HCT116 (cell line): ENCODE measurements around the gene SMARCA2. TPM values are rescaled to one million over a fixed set of nuclear protein-coding genes. Genes with fewer than 3 reads are reported as not detected.

Experiments
- ATAC-seq: fragments of 200-7000 bp; cut with Tn5 transposase; 2 replicates; pipeline ENCODE4 v1.9.1; 2020; ENCODE audit warnings: mild to moderate bottlenecking, moderate library complexity
- BruUV-seq: library from RNA; stranded (reverse); fragments of 400-500 nt; replicated peaks from 2 replicates; lab custom pipeline; 2021; lab: Mats Ljungman, UMichigan
- CTCF ChIA-PET: fragments of 300-600 bp; sonication (Branson Sonifier 250); formaldehyde crosslinking; loops from one replicate; lab custom pipeline; 2021; ENCODE audit warnings: antibody characterized with exemption; lab: Charles Lee
- POLR2A ChIA-PET: fragments of 300-600, 350-600 bp; sonication (Branson Sonifier 250); formaldehyde crosslinking; loops from one replicate; lab custom pipeline; 2021; ENCODE audit warnings: antibody characterized with exemption; lab: Charles Lee
- RAD21 ChIA-PET, 2 experiments: fragments of 300-600 bp; sonication (Branson Sonifier 250); formaldehyde crosslinking; loops; one replicate each; lab custom pipeline; 2023; ENCODE audit warnings: low total read pairs in 2 of 2; ENCODE audit not compliant: uncharacterized antibody in 2 of 2, unreplicated experiment in 2 of 2, low non-redundant PET in 1 of 2; lab: Charles Lee
- DNase-seq: peaks from one replicate; pipeline ENCODE4 v3.0.0-alpha.2; 2010; ENCODE audit warnings: low read depth, low spot score
- H2AFZ ChIP-seq: fragments of 200-600 bp; shearing (Covaris generic), sonication (generic); 2 replicates; pipeline ENCODE4 v1.6.1; 2017; ENCODE audit warnings: low read depth, mixed run types, mixed read lengths, antibody characterized with exemption, low read length; ENCODE audit not compliant: poor library complexity, severe bottlenecking
- H3K27ac ChIP-seq: 2 replicates; pipeline ENCODE4 v1.5.1; 2012; ENCODE audit warnings: low read depth, low read length
- H3K27me3 ChIP-seq: fragments of 200-600 bp; sonication (generic); 2 replicates; pipeline ENCODE4 v1.6.1; 2016; ENCODE audit warnings: mixed run types, low read length, mixed read lengths; ENCODE audit not compliant: insufficient read depth
- H3K36me3 ChIP-seq, 2 experiments: fragments of 200-500 bp in 1 of 2; fragments of 200-600 bp in 1 of 2; sonication (Bioruptor generic) in 1 of 2; sonication (generic) in 1 of 2; 2 replicates each; pipeline versions ENCODE4 v1.5.1 to v1.6.1; 2014 to 2016; ENCODE audit warnings: low read length in 2 of 2, inconsistent platforms in 1 of 2, mixed read lengths in 1 of 2, mixed run types in 1 of 2; ENCODE audit not compliant: insufficient read depth in 2 of 2, control insufficient read depth in 1 of 2
- H3K4me1 ChIP-seq, 2 experiments: fragments of 200-600 bp in 1 of 2; sonication (generic) in 1 of 2; 2 replicates each; pipeline versions ENCODE4 v1.5.1 to v1.6.1; 2012 to 2017; ENCODE audit warnings: low read length in 2 of 2, inconsistent platforms in 1 of 2, mild to moderate bottlenecking in 1 of 2, mixed read lengths in 1 of 2, mixed run types in 1 of 2, moderate library complexity in 1 of 2; ENCODE audit not compliant: insufficient read depth in 2 of 2, control insufficient read depth in 1 of 2
- H3K4me2 ChIP-seq: fragments of 200-600 bp; sonication (generic); 2 replicates; pipeline ENCODE4 v1.6.1; 2017; ENCODE audit warnings: mixed run types, low read length, mixed read lengths
- H3K4me3 ChIP-seq, 2 experiments: fragments of 200-600 bp in 1 of 2; sonication (generic) in 1 of 2; replicated peaks in 1 of 2; 2 replicates each; pipeline ENCODE4 v1.5.1; 2011 to 2016; ENCODE audit warnings: low read length in 2 of 2, control low read depth in 1 of 2, low read depth in 1 of 2, mild to moderate bottlenecking in 1 of 2, mixed read lengths in 1 of 2, mixed run types in 1 of 2
- H3K79me2 ChIP-seq: fragments of 200-600 bp; sonication (generic); 2 replicates; pipeline ENCODE4 v1.6.1; 2017; ENCODE audit warnings: mild to moderate bottlenecking, mixed run types, low read length, moderate library complexity, mixed read lengths; ENCODE audit not compliant: insufficient read depth
- H3K9ac ChIP-seq: fragments of 200-600 bp; sonication (generic); 2 replicates; pipeline ENCODE4 v1.6.1; 2016; ENCODE audit warnings: low read length, mixed read lengths
- H3K9me2 ChIP-seq: fragments of 200-600 bp; sonication (generic), shearing (Covaris generic); 2 replicates; pipeline ENCODE4 v1.6.1; 2017; ENCODE audit warnings: mixed run types, mild to moderate bottlenecking, moderate library complexity; ENCODE audit not compliant: insufficient read depth
- H3K9me3 ChIP-seq, 2 experiments: fragments of 200-500 bp in 1 of 2; fragments of 200-600 bp in 1 of 2; sonication (Bioruptor generic) in 1 of 2; sonication (generic) in 1 of 2; 2 replicates each; pipeline ENCODE4 v1.6.1; 2014 to 2017; ENCODE audit warnings: low read length in 2 of 2, mixed read lengths in 2 of 2, inconsistent platforms in 1 of 2, low read depth in 1 of 2, mild to moderate bottlenecking in 1 of 2, mixed run types in 1 of 2, moderate library complexity in 1 of 2; ENCODE audit not compliant: control insufficient read depth in 1 of 2, insufficient read depth in 1 of 2
- H4K20me1 ChIP-seq: fragments of 200-600 bp; sonication (generic), shearing (Covaris generic); 2 replicates; pipeline ENCODE4 v1.6.1; 2017; ENCODE audit warnings: mixed run types, mild to moderate bottlenecking, moderate library complexity; ENCODE audit not compliant: insufficient read depth
- JUND ChIP-seq: IDR thresholded peaks from 2 replicates; pipeline ENCODE4 v1.6.1; 2012
- SIN3A ChIP-seq: IDR thresholded peaks from 2 replicates; pipeline ENCODE4 v1.6.1; 2012; ENCODE audit warnings: low read depth
- SP1 ChIP-seq: IDR thresholded peaks from 2 replicates; pipeline ENCODE4 v1.6.1; 2012; ENCODE audit warnings: low read depth
- intact Hi-C: fragments of 100-400 bp; cut with micrococcal nuclease; formaldehyde crosslinking; loops from 2 replicates; pipeline ENCODE4 v1.10.0; 2022
- total RNA-seq: library from RNA; stranded (reverse); gene quantifications from one replicate; pipeline ENCODE4 v1.2.1, GENCODE V29; 2021; ENCODE audit not compliant: unreplicated experiment
- TF ChIP-seq, protein P1 (sequence below): IDR thresholded peaks from 2 replicates; pipeline ENCODE4 v1.6.1; 2012

SMARCA2 gene
- total RNA-seq, 1 experiment from 2014 or later: 14.7 TPM

DNA sequence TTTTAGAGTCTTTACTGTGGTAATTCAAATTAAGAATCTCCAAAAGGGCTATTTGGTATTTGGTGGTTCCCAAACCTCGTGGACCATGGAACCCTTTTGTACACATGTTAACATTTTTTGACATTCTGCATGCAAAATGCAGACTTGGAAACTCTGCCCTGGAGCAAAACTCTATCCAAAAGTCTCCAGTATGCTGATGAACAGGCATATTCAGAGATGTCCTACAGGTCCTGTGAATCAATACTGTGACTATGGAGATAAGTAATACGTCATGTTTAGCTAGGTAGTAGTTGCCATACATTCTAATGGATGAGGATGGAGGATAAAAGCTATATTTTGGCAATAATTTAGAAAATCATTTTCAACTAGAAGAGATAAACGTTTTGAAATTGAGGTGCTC, 218.1 kb downstream of the SMARCA2 start:
- no peaks in the 10 kb centered on the region for H4K20me1 ChIP-seq
- H3K36me3 ChIP-seq: no peaks in the 10 kb centered on the region
- intact Hi-C loops: no loop called here
- ATAC-seq: no peak
- ChIA-PET POLR2A (no interaction called here), RAD21 (no interaction called here), CTCF (no interaction called here)
- H3K9me3 ChIP-seq: no peaks in the 10 kb centered on the region
- H3K27ac ChIP-seq: no peak overlapping the region
- no peaks in the 10 kb centered on the region for H3K27me3 ChIP-seq
- no peak for TF ChIP-seq JUND
- TF ChIP-seq, protein P1, sequence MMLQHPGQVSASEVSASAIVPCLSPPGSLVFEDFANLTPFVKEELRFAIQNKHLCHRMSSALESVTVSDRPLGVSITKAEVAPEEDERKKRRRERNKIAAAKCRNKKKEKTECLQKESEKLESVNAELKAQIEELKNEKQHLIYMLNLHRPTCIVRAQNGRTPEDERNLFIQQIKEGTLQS: no peak
- H3K4me2 ChIP-seq: no peak overlapping the region
- H3K9me2 ChIP-seq: no peaks in the 10 kb centered on the region
- no peak overlapping the region for H3K9ac ChIP-seq
- no peaks in the 10 kb centered on the region for H3K79me2 ChIP-seq
- DNase-seq: no peak
- H3K4me3 ChIP-seq: no peak overlapping the region
- no peaks in the 10 kb centered on the region for H3K4me1 ChIP-seq
- no peak overlapping the region for H2AFZ ChIP-seq
- BruUV-seq: no TSS peak

DNA sequence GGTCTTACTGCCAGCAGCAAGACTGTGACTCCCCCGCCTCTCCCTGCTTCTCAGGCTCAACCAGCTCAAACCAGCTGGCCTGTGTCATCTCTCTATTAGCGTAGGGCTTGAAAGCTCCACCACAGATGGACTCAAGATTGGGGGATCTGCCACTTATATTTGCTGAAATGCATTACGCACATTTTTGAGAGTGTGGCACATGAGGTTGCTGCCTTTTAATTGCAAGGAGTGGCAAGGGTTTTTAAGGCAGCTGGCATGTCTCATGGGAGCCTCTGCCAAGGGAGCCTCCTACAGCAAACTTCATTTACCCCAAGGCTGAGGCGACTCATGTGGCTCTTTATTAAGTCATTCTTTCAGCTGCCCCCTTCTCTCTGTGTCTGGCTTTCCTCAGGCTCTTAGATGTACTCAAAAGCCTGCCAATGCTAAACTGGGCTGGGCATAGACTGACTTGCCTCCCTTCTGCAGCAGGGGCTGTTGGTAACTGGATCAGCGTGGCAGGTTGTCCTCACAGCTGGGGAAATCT, 219.3 kb downstream of the SMARCA2 start:
- RAD21 ChIA-PET: no interaction called here

More for the DNA sequence above, 219.3 kb downstream of the SMARCA2 start:
- no peaks in the 10 kb centered on the region for H3K79me2 ChIP-seq
- BruUV-seq: no TSS peak
- H3K36me3 ChIP-seq: no peaks in the 10 kb centered on the region
- ChIA-PET POLR2A (no interaction called here), CTCF (no interaction called here)
- no peak overlapping the region for H3K4me3 ChIP-seq
- no peak overlapping the region for H3K9ac ChIP-seq
- H3K9me3 ChIP-seq: no peaks in the 10 kb centered on the region
- H3K4me2 ChIP-seq: no peak overlapping the region
- ATAC-seq (no peak), DNase-seq (no peak)
- TF ChIP-seq SP1 (no peak), SIN3A (no peak)
- H4K20me1 ChIP-seq: no peaks in the 10 kb centered on the region
- no peaks in the 10 kb centered on the region for H3K27me3 ChIP-seq
- no peak overlapping the region for H2AFZ ChIP-seq
- H3K4me1 ChIP-seq: no peaks in the 10 kb centered on the region
- H3K9me2 ChIP-seq: no peaks in the 10 kb centered on the region
- intact Hi-C loops: no loop called here
- no peak overlapping the region for H3K27ac ChIP-seq
